Progenitor cell of endocrine pancreas (in vitro differentiated cells): Measurements from ENCODE around the gene ELAC2. TPM values are rescaled to one million over a fixed set of nuclear protein-coding genes. Genes with fewer than 3 reads are reported as not detected.

Experiments
- DNase-seq: peaks from one replicate; pipeline ENCODE4 v3.0.0; 2021; ENCODE audit warnings: low spot score; ENCODE audit not compliant: unreplicated experiment
- H3K27ac Mint-ChIP-seq: 2 replicates; pipeline ENCODE4 v1.8.0; 2021; ENCODE audit warnings: mild to moderate bottlenecking, moderate library complexity, mixed read lengths
- H3K27me3 Mint-ChIP-seq: 2 replicates; pipeline ENCODE4 v1.8.0; 2021; ENCODE audit warnings: mixed read lengths
- H3K36me3 Mint-ChIP-seq: 2 replicates; pipeline ENCODE4 v1.8.0; 2022; ENCODE audit warnings: mixed read lengths; ENCODE audit not compliant: insufficient read depth
- H3K4me1 Mint-ChIP-seq: 2 replicates; pipeline ENCODE4 v1.8.0; 2021; ENCODE audit warnings: low read depth, mixed read lengths
- H3K4me3 Mint-ChIP-seq: 2 replicates; pipeline ENCODE4 v1.8.0; 2021; ENCODE audit warnings: low read depth, mild to moderate bottlenecking, moderate library complexity, mixed read lengths
- H3K9me3 Mint-ChIP-seq: 2 replicates; pipeline ENCODE4 v1.8.0; 2021; ENCODE audit warnings: low read depth, mixed read lengths
- total RNA-seq: library from RNA; stranded (reverse); gene quantifications from 2 replicates; pipeline ENCODE4 v1.2.1, GENCODE V29; 2021
- TF ChIP-seq, protein P1 (sequence below): fragments of 200-600 bp; sonication (generic); IDR thresholded peaks from one replicate; pipeline ENCODE4 v1.5.0; 2021; ENCODE audit warnings: antibody characterized with exemption, mild to moderate bottlenecking; ENCODE audit not compliant: unreplicated experiment

Gene ELAC2
- total RNA-seq, 1 donor from 2014 or later: 74.4 TPM

DNA sequence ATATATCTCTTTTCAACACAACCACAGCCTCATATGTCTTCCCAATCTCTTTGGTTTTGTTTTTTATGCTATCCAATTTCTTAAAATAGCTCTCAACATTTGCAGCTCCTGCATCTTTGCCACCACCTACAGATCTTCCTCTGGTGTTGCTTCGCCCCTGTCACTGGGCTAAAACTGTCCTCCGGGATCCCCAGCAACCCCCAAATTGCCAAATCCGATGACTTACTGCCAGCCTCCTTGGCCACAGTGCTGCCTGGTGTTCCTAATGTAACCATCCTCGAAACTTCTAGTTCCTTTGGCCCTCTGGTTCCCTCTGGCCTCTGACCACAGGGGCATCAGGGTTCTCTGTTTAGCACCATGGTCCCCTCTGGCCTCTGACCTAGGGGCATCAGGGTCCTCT lies 70.8 kb downstream of the ELAC2 start:
- Mint-ChIP-seq H3K4me1 (no peaks in the 10 kb centered on the region), H3K36me3 (peaks cover 13% of the 10 kb centered on the region), H3K27ac (no peak overlapping the region), H3K9me3 (no peaks in the 10 kb centered on the region), H3K4me3 (no peak overlapping the region), H3K27me3 (no peaks in the 10 kb centered on the region)
- TF ChIP-seq, protein P1, sequence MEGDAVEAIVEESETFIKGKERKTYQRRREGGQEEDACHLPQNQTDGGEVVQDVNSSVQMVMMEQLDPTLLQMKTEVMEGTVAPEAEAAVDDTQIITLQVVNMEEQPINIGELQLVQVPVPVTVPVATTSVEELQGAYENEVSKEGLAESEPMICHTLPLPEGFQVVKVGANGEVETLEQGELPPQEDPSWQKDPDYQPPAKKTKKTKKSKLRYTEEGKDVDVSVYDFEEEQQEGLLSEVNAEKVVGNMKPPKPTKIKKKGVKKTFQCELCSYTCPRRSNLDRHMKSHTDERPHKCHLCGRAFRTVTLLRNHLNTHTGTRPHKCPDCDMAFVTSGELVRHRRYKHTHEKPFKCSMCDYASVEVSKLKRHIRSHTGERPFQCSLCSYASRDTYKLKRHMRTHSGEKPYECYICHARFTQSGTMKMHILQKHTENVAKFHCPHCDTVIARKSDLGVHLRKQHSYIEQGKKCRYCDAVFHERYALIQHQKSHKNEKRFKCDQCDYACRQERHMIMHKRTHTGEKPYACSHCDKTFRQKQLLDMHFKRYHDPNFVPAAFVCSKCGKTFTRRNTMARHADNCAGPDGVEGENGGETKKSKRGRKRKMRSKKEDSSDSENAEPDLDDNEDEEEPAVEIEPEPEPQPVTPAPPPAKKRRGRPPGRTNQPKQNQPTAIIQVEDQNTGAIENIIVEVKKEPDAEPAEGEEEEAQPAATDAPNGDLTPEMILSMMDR: no peak
- DNase-seq: no peak

Other genes starting within 250 kb of the ELAC2 start
- 12.4 and 12.8 TPM in 2 replicates for gene ARHGAP44, start 228.5 kb downstream of the ELAC2 start, total RNA-seq